ENCODE results near the gene NCAM1. TPM values are rescaled to one million over a fixed set of nuclear protein-coding genes. Genes with fewer than 3 reads are reported as not detected.

NCAM1 gene
- polyA plus RNA-seq, 1 donor, result 132 TPM

- no peak for DNase-seq (ENCODE audit: low read depth)
These were observed 170.0 kb downstream of the NCAM1 start for GRCh38 chr11:113131036-113131775.

DNA sequence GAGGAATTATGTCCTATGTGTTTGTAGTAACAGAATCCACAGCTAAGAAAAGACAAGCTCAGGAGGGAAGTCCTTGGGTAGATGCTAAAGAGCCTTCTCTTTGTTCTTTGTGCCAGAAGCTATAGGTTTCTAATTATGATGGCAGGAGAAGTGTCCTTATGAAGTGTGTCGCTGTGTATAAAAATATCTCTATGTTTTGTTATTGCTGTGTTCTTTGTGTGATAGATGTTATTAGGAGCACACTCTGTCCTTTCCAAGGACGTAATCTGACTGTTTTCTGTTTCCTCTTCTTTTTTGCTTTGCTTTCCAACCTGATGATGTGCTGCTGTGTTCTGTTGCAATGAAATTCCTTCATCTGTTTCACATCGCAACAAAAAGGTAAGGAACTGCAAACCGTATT, 171.9 kb downstream of the NCAM1 start:
- no peak for DNase-seq (ENCODE audit: low read depth)

GRCh38 chr11:113134626-113135025, 173.4 kb downstream of the NCAM1 start:
- no peak for DNase-seq (ENCODE audit: low read depth)

GRCh38 chr11:113137713-113138529, 176.7 kb downstream of the NCAM1 start:
- no peak for DNase-seq (ENCODE audit: low read depth)

DNA sequence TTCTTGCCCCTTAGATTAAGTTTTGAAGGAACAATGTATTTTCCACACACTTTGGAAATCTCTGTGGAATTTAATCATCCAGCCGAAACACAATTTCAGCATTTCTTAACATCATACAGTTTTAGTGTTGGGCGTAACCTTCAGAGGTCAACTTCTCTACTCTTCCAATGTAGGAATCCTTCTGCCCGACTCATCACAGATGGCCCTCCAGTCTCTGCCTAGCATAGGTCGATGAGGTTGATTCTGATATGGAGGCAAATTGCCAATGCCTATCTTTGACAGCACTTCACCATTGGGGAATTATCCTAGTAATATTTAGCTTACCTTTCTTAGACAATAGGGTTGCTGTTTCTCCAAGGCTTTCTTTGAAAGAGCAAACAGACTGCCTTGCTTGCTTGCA, 177.5 kb downstream of the NCAM1 start:
- no peak for DNase-seq (ENCODE audit: low read depth)

- no peak for DNase-seq (ENCODE audit: low read depth)
These were observed 179.8 kb downstream of the NCAM1 start for GRCh38 chr11:113141010-113141409.

DNA sequence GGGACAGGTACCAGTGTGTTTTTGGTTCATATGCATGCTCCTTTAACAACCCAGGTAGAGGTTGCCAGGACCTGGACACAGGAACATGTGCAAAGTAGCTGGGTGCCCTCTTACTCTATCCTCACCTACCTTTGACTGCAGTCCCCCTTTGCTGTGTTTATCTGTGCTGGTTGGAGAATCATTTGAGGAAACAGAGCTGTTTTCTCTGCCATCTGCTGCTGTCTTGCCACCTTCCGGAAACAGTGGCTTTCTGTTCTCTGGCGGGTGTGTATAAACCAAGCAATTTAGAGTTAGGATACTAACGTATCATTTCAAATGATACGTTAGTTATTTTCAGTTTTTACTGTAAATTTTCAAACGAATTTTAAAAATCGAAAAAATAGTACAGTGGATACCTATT, 181.3 kb downstream of the NCAM1 start:
- DNase-seq (ENCODE audit: low read depth), result no peak

DNA sequence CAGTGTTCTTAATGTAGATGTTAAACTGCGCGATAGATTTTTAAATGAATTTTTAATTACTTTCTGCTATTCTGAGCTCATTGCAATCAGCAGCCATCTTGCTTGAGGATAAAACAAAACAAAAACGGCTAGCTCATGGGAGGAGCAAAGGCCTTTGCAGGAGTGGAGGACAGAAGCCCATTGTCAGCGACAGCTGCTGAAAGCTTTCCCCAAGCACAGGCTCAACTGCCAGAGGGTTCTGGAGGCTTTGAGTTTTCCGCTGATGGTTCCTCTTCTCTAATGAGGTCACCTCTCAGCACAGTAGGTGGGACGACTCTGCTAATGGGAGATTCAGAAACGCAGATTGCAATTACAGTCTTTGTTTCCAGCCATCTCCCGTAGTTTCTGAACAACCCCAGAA, 186.0 kb downstream of the NCAM1 start:
- no peak for DNase-seq (ENCODE audit: low read depth)

DNA sequence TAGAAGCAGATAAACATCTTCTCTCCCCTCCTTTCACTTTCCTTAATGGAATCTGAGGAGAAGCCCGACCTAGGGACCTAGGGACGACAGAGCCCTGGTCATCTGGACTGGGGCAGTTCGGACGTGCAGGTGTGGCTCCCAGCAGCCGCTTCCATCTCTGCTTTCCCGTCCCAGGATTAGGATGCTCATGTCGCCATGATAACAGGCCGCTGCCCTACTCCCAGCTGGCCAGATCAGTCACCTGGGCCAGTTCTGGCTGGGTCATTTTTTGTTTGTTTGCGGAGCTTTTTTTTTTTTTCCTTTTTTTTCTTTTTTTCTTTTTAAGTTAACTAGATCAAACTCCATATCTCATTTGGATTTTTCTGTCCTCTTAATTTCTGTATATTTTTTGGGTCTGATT, 186.9 kb downstream of the NCAM1 start:
- DNase-seq (ENCODE audit: low read depth), result no peak

DNA sequence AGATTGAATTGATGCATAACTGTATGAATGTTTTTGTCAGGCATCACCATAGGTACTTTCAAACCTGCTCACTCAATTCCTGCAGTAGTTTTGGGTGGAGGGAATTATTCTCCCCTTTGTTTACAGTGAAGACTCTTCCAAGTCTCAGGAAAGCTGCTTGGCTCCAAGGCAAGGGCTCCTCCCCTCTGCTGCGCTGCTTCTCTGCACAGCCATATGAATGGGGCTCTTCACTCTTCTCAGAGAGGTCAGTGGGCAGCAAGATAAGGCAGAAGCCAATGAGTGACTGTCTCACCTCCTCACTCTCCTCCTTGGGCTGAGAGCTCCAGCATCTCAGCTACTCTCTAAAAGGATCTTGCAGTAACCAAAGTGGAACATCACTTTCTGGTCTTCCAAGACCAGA, 187.4 kb downstream of the NCAM1 start:
- DNase-seq (ENCODE audit: low read depth), result no peak

GRCh38 chr11:113151521-113151920, 190.3 kb downstream of the NCAM1 start:
- no peak for DNase-seq (ENCODE audit: low read depth)

DNA sequence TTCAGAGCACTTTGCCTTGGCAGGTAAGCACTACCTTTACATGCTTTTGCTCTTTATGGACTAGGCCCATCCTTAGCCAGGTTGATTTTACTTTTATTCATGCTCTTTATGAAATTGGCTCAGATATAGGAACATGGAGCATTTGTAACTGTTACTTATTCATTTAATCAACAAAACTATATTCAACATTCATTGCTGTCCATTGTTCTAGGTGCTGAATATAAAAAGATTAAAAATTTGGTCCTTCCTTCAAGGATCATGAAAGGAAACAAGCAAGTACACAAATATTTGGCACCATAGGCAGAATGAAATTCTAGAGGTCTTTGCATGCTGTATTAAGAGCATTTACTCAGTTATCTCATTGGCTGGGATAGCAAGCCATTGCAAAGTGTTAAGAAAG, 191.3 kb downstream of the NCAM1 start:
- no peak for DNase-seq (ENCODE audit: low read depth)

DNA sequence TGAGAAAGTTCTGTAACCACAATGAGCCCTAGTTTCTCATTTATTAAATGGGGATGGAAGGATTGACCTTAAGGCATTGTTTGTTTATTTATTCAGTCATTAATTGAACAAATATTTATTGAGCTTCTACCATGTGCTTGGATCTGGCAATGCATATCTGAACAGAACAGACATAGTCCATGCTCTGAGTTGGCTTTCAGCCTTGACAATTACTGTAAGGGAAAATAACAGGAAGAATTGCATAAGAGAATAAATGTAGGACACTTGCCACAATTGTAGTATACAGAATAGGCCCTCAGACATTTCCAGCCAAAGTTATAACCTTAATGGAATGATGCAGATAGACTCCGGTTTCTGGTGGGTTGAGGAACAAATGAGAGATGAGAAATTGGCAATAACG, 192.6 kb downstream of the NCAM1 start:
- no peak for DNase-seq (ENCODE audit: low read depth)

DNA sequence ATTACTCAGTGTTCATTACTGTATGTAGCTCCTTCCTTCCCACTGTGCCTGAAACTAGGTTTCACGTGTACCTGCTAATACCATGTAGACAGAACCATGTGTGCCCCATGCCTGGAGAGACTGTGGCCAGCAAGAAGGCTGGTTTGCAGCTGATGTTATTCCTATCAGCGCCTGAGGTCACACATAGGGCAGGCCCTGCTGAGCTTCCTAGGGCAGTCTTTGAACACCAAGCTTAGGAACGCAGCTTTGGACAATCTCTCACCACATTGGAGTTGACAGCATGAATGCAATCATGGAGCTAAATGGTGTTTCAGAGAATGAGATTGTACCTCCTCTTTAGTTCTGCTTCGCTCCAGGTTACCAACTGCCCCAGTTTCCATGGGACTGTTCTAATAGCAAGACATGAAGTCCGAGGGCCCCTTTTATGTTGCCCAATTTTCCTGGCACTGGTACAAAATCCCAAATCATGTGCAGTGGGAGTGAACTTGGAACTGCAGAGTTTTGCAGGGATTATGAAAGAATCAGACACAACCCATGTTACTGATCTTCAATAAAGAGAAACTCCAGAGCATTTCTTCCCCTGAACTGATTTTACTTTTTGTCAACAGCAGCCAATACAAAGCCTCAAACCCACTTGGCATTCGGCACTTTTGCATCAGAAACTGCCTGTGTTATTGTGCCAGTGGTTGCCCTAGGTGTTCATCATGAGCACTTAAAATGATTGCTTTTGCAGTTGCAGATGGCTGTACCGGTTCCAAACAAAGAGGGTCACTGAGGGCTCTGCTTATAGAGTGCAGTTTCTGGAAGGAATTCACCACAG, 199.0 kb downstream of the NCAM1 start:
- no peak for DNase-seq (ENCODE audit: low read depth)

GRCh38 chr11:113160808-113161124, 199.5 kb downstream of the NCAM1 start:
- no peak for DNase-seq (ENCODE audit: low read depth)

DNA sequence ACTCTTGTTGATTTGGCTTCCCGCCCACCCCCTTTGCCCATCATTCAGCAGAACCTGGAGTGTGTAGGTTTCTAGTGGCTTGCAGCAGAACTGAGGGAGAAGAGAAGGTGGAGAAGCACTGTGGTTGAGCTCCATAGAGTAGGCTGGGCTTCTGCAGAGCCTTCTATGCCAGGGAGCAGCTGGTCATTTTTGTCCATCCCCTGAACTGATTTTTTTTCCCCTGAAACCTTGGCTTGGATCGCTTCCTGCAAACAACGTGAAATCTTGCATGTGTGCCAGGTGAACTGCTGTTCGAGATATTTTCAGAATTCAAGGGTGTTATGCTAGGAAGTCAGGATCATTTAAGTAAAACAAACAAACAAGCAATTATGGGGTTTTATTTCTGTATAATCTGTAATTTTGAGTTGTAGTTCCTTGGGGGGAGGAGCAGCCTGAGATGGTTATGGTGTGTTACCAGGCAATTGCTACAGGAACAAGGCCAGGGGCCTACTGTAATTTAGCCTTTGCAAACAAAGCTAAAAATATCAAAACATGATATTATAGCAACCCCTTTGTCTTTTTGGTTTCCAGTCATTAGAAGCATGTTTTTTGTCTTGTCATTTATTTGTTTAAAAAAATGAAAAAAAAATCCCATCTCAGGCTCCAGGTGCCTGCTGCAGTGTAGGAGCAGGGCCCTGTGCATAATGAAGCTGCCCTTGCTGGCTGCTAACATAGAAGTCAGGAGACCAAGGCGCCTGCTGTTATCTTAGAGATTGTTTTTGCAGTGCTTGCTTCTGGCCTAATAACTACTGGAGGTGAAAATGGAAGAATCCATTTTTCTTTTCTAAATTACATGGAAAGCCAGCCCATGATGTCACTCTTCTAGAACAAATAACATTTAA, 200.7 kb downstream of the NCAM1 start:
- DNase-seq (ENCODE audit: low read depth), result no peak

DNA sequence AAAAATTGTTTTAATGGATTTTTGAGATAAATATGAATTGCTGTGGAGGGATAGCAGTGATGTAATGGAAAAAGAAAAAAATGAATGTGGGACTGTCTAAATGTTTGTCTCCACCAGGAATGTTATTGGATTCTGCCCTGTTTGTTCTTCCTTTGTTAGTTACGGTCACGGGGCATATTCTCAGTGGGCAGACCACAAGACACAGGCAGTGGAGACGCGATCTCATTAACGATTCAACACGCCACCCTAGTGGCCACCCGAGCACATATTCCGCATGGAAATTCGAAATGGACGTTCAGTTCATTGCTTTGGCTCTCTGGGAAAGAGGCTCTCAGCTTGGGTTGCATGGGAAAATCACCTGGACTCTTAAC, 201.4 kb downstream of the NCAM1 start:
- no peak for DNase-seq (ENCODE audit: low read depth)

DNA sequence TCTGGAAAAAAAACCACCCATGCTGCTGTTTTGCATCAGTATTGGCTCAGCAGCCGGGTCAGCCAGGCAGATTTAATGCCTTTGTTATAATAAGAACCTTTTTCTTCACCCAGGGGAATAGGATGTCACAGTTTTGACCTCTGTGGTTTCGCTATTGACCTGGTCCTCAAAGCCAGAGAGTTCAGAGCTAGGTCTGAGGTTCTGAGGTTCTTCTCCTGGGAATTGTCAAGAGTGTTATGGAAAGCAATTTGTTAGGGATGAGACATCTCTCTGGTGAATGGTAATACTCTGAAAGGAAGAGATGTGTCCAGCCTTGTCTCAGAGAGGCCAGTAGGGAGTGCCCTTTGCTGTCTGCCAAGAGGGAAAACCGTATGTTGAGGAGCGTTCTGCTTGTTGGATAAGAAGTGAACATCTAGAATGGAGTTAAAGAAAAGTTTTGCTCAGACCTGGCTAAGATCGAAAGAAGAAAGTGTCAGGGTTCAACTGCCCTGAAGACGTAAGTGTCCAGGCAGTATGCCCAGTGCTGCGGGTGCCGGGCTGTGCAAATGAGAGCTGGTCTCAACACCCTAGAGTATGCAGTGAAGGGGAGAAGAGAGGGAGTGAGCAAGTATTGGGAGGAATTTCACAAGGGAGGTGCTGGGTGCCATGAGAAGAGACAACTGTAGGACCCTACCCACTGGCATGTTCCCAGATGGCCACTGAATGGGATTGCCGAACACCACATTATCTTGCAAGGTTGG, 202.2 kb downstream of the NCAM1 start:
- DNase-seq (ENCODE audit: low read depth), result no peak

GRCh38 chr11:113166280-113166679, 205.1 kb downstream of the NCAM1 start:
- no peak for DNase-seq (ENCODE audit: low read depth)

DNA sequence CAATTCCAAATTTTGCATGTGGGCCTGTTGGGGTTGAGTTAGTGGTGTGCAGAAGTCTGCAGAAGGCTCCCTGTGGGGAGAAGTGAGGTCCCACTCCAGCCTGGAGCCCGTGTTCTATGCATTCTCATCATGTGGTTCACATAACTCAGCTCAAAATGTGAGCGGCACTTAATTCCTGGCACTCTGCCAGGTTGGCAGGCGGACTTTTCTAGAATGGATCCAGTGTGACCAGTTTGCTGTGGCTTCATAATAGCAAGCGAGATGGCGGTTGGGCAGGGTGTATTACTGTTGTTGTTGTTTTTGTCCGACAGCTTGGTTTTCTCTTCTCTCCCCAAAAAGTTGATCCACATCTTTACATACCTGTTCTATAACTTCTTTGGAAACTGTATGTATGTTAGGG, 206.4 kb downstream of the NCAM1 start:
- no peak for DNase-seq (ENCODE audit: low read depth)

Measured in forelimb muscle (tissue), 1 donor.